HG02571 (cell line): ENCODE data around the gene CCDC83.
A peak's percentile ranks its signal among the peaks of the same experiment; 100 is the strongest.
"Not testable (repeated sequence)": the region's sequence is repeated elsewhere in the genome, so short reads cannot be mapped to it uniquely, and the experiment has no call there.

Experiments
- ATAC-seq: cut with Tn5 transposase; IDR thresholded peaks from one replicate; pipeline ENCODE4 v1.9.1; 2021; ENCODE audit warnings: mild to moderate bottlenecking, moderate library complexity; ENCODE audit not compliant: unreplicated experiment

The CCDC83 gene

GRCh38 chr11:85835263-85835662, 19.9 kb upstream of the CCDC83 start:
- ATAC-seq, result no peak

GRCh38 chr11:85835729-85836128, 19.5 kb upstream of the CCDC83 start:
- ATAC-seq, result no peak

- ATAC-seq, result not testable (repeated sequence)
Observed at GRCh38 chr11:85840932-85841331, 14.3 kb upstream of the CCDC83 start.

- ATAC-seq, result no peak
Observed at GRCh38 chr11:85843929-85844328, 11.3 kb upstream of the CCDC83 start.

- no peak for ATAC-seq
Observed at GRCh38 chr11:85844439-85845123, 10.6 kb upstream of the CCDC83 start.

GRCh38 chr11:85845124-85845631, 10.0 kb upstream of the CCDC83 start:
- no peak for ATAC-seq

- no peak for ATAC-seq
Observed at GRCh38 chr11:85847436-85847835, 7.7 kb upstream of the CCDC83 start.

GRCh38 chr11:85848006-85848405, 7.2 kb upstream of the CCDC83 start:
- no peak for ATAC-seq

GRCh38 chr11:85848556-85848955, 6.6 kb upstream of the CCDC83 start:
- no peak for ATAC-seq

- ATAC-seq, result not testable (repeated sequence)
Observed at GRCh38 chr11:85852754-85853153, 2.4 kb upstream of the CCDC83 start.

GRCh38 chr11:85853541-85853940, 1.6 kb upstream of the CCDC83 start:
- ATAC-seq, result not testable (repeated sequence)

- ATAC-seq, result no peak
Observed at GRCh38 chr11:85854212-85854556, 999 bp upstream of the CCDC83 start.

GRCh38 chr11:85854557-85855340, 434 bp upstream of the CCDC83 start:
- peak; percentile 98 for ATAC-seq

GRCh38 chr11:85857098-85857497, 1.9 kb downstream of the CCDC83 start:
- ATAC-seq, result no peak

- not testable (repeated sequence) for ATAC-seq
Observed at GRCh38 chr11:85859541-85859940, 4.4 kb downstream of the CCDC83 start.

GRCh38 chr11:85863855-85864254, 8.7 kb downstream of the CCDC83 start:
- no peak for ATAC-seq

- ATAC-seq, result no peak
Observed at GRCh38 chr11:85866137-85866827, 11.1 kb downstream of the CCDC83 start.

- no peak for ATAC-seq
Observed at GRCh38 chr11:85867751-85868150, 12.6 kb downstream of the CCDC83 start.

- no peak for ATAC-seq
Observed at GRCh38 chr11:85869781-85870180, 14.6 kb downstream of the CCDC83 start.

GRCh38 chr11:85874265-85874664, 19.1 kb downstream of the CCDC83 start:
- no peak for ATAC-seq

- ATAC-seq, result no peak
Observed at GRCh38 chr11:85875505-85875904, 20.3 kb downstream of the CCDC83 start.

- no peak for ATAC-seq
Observed at GRCh38 chr11:85884581-85885021, 29.4 kb downstream of the CCDC83 start.
